Measurements from ENCODE around the gene KANSL3.

GRCh38 chr2:96548558-96549465 lies 89.3 kb downstream of the KANSL3 start:
- TF ChIP-seq, protein P1, sequence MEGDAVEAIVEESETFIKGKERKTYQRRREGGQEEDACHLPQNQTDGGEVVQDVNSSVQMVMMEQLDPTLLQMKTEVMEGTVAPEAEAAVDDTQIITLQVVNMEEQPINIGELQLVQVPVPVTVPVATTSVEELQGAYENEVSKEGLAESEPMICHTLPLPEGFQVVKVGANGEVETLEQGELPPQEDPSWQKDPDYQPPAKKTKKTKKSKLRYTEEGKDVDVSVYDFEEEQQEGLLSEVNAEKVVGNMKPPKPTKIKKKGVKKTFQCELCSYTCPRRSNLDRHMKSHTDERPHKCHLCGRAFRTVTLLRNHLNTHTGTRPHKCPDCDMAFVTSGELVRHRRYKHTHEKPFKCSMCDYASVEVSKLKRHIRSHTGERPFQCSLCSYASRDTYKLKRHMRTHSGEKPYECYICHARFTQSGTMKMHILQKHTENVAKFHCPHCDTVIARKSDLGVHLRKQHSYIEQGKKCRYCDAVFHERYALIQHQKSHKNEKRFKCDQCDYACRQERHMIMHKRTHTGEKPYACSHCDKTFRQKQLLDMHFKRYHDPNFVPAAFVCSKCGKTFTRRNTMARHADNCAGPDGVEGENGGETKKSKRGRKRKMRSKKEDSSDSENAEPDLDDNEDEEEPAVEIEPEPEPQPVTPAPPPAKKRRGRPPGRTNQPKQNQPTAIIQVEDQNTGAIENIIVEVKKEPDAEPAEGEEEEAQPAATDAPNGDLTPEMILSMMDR (IDR thresholded peaks at IDR 0.05), result no peak
- TF ChIP-seq EZH2 (IDR thresholded peaks at IDR 0.05; ENCODE audit: borderline replicate concordance, insufficient read depth, low read depth, low read length, poor library complexity, severe bottlenecking), result no peak
